HCT116 (cell line): ENCODE measurements around the gene MXD1. TPM values are rescaled to one million over a fixed set of nuclear protein-coding genes. Genes with fewer than 3 reads are reported as not detected.
"Not testable (repeated sequence)": the region's sequence is repeated elsewhere in the genome, so short reads cannot be mapped to it uniquely, and the experiment has no call there.

Source experiments
- ATAC-seq: fragments of 200-7000 bp; cut with Tn5 transposase; 2 replicates; pipeline ENCODE4 v1.9.1; 2020; ENCODE audit warnings: mild to moderate bottlenecking, moderate library complexity
- BruUV-seq: library from RNA; stranded (reverse); fragments of 400-500 nt; replicated peaks from 2 replicates; lab custom pipeline; 2021; lab: Mats Ljungman, UMichigan
- CTCF ChIA-PET: fragments of 300-600 bp; sonication (Branson Sonifier 250); formaldehyde crosslinking; loops from one replicate; lab custom pipeline; 2021; ENCODE audit warnings: antibody characterized with exemption; lab: Charles Lee
- POLR2A ChIA-PET: fragments of 300-600, 350-600 bp; sonication (Branson Sonifier 250); formaldehyde crosslinking; loops from one replicate; lab custom pipeline; 2021; ENCODE audit warnings: antibody characterized with exemption; lab: Charles Lee
- RAD21 ChIA-PET, 2 experiments: fragments of 300-600 bp; sonication (Branson Sonifier 250); formaldehyde crosslinking; loops; one replicate each; lab custom pipeline; 2023; ENCODE audit warnings: low total read pairs in 2 of 2; ENCODE audit not compliant: uncharacterized antibody in 2 of 2, unreplicated experiment in 2 of 2, low non-redundant PET in 1 of 2; lab: Charles Lee
- DNase-seq: peaks from one replicate; pipeline ENCODE4 v3.0.0-alpha.2; 2010; ENCODE audit warnings: low read depth, low spot score
- H2AFZ ChIP-seq: fragments of 200-600 bp; shearing (Covaris generic), sonication (generic); 2 replicates; pipeline ENCODE4 v1.6.1; 2017; ENCODE audit warnings: low read depth, mixed run types, mixed read lengths, antibody characterized with exemption, low read length; ENCODE audit not compliant: poor library complexity, severe bottlenecking
- H3K27ac ChIP-seq: 2 replicates; pipeline ENCODE4 v1.5.1; 2012; ENCODE audit warnings: low read depth, low read length
- H3K27me3 ChIP-seq: fragments of 200-600 bp; sonication (generic); 2 replicates; pipeline ENCODE4 v1.6.1; 2016; ENCODE audit warnings: mixed run types, low read length, mixed read lengths; ENCODE audit not compliant: insufficient read depth
- H3K36me3 ChIP-seq, 2 experiments: fragments of 200-500 bp in 1 of 2; fragments of 200-600 bp in 1 of 2; sonication (Bioruptor generic) in 1 of 2; sonication (generic) in 1 of 2; 2 replicates each; pipeline versions ENCODE4 v1.5.1 to v1.6.1; 2014 to 2016; ENCODE audit warnings: low read length in 2 of 2, inconsistent platforms in 1 of 2, mixed read lengths in 1 of 2, mixed run types in 1 of 2; ENCODE audit not compliant: insufficient read depth in 2 of 2, control insufficient read depth in 1 of 2
- H3K4me1 ChIP-seq, 2 experiments: fragments of 200-600 bp in 1 of 2; sonication (generic) in 1 of 2; 2 replicates each; pipeline versions ENCODE4 v1.5.1 to v1.6.1; 2012 to 2017; ENCODE audit warnings: low read length in 2 of 2, inconsistent platforms in 1 of 2, mild to moderate bottlenecking in 1 of 2, mixed read lengths in 1 of 2, mixed run types in 1 of 2, moderate library complexity in 1 of 2; ENCODE audit not compliant: insufficient read depth in 2 of 2, control insufficient read depth in 1 of 2
- H3K4me2 ChIP-seq: fragments of 200-600 bp; sonication (generic); 2 replicates; pipeline ENCODE4 v1.6.1; 2017; ENCODE audit warnings: mixed run types, low read length, mixed read lengths
- H3K4me3 ChIP-seq, 2 experiments: fragments of 200-600 bp in 1 of 2; sonication (generic) in 1 of 2; replicated peaks in 1 of 2; 2 replicates each; pipeline ENCODE4 v1.5.1; 2011 to 2016; ENCODE audit warnings: low read length in 2 of 2, control low read depth in 1 of 2, low read depth in 1 of 2, mild to moderate bottlenecking in 1 of 2, mixed read lengths in 1 of 2, mixed run types in 1 of 2
- H3K79me2 ChIP-seq: fragments of 200-600 bp; sonication (generic); 2 replicates; pipeline ENCODE4 v1.6.1; 2017; ENCODE audit warnings: mild to moderate bottlenecking, mixed run types, low read length, moderate library complexity, mixed read lengths; ENCODE audit not compliant: insufficient read depth
- H3K9ac ChIP-seq: fragments of 200-600 bp; sonication (generic); 2 replicates; pipeline ENCODE4 v1.6.1; 2016; ENCODE audit warnings: low read length, mixed read lengths
- H3K9me2 ChIP-seq: fragments of 200-600 bp; sonication (generic), shearing (Covaris generic); 2 replicates; pipeline ENCODE4 v1.6.1; 2017; ENCODE audit warnings: mixed run types, mild to moderate bottlenecking, moderate library complexity; ENCODE audit not compliant: insufficient read depth
- H3K9me3 ChIP-seq, 2 experiments: fragments of 200-500 bp in 1 of 2; fragments of 200-600 bp in 1 of 2; sonication (Bioruptor generic) in 1 of 2; sonication (generic) in 1 of 2; 2 replicates each; pipeline ENCODE4 v1.6.1; 2014 to 2017; ENCODE audit warnings: low read length in 2 of 2, mixed read lengths in 2 of 2, inconsistent platforms in 1 of 2, low read depth in 1 of 2, mild to moderate bottlenecking in 1 of 2, mixed run types in 1 of 2, moderate library complexity in 1 of 2; ENCODE audit not compliant: control insufficient read depth in 1 of 2, insufficient read depth in 1 of 2
- H4K20me1 ChIP-seq: fragments of 200-600 bp; sonication (generic), shearing (Covaris generic); 2 replicates; pipeline ENCODE4 v1.6.1; 2017; ENCODE audit warnings: mixed run types, mild to moderate bottlenecking, moderate library complexity; ENCODE audit not compliant: insufficient read depth
- CBX3 ChIP-seq: IDR thresholded peaks from 2 replicates; pipeline ENCODE4 v1.6.1; 2012; ENCODE audit warnings: low read depth
- CEBPB ChIP-seq: IDR thresholded peaks from 2 replicates; pipeline ENCODE4 v1.6.1; 2012; ENCODE audit warnings: low read depth
- EGR1 ChIP-seq: IDR thresholded peaks from 2 replicates; pipeline ENCODE4 v1.6.1; 2012; ENCODE audit warnings: low read depth
- ELF1 ChIP-seq: IDR thresholded peaks from 2 replicates; pipeline ENCODE4 v1.6.1; 2012; ENCODE audit warnings: low read depth, borderline replicate concordance
- FOSL1 ChIP-seq: IDR thresholded peaks from 2 replicates; pipeline ENCODE4 v1.6.1; 2012; ENCODE audit warnings: low read depth
- JUND ChIP-seq: IDR thresholded peaks from 2 replicates; pipeline ENCODE4 v1.6.1; 2012
- SIN3A ChIP-seq: IDR thresholded peaks from 2 replicates; pipeline ENCODE4 v1.6.1; 2012; ENCODE audit warnings: low read depth
- TCF7L2 ChIP-seq: IDR thresholded peaks from 2 replicates; pipeline ENCODE4 v1.7.0; 2011; ENCODE audit warnings: borderline replicate concordance, inconsistent platforms; ENCODE audit not compliant: insufficient read depth, insufficient read length; ENCODE audit errors: extremely low read depth
- YY1 ChIP-seq: IDR thresholded peaks from 2 replicates; pipeline ENCODE4 v1.6.1; 2011; ENCODE audit warnings: low read length, low read depth, moderate library complexity, mild to moderate bottlenecking; ENCODE audit not compliant: insufficient replicate concordance; ENCODE audit errors: extremely low read depth
- ZNF274 ChIP-seq: fragments of 200-500 bp; sonication (Bioruptor generic); IDR thresholded peaks from 2 replicates; pipeline ENCODE4 v1.6.1; 2014; ENCODE audit warnings: mild to moderate bottlenecking, low read depth, low read length, inconsistent platforms
- intact Hi-C: fragments of 100-400 bp; cut with micrococcal nuclease; formaldehyde crosslinking; loops from 2 replicates; pipeline ENCODE4 v1.10.0; 2022
- total RNA-seq: library from RNA; stranded (reverse); gene quantifications from one replicate; pipeline ENCODE4 v1.2.1, GENCODE V29; 2021; ENCODE audit not compliant: unreplicated experiment
- TF ChIP-seq, protein P1 (sequence below): IDR thresholded peaks from 2 replicates; pipeline ENCODE4 v1.6.1; 2012
- TF ChIP-seq, protein P2 (sequence below): IDR thresholded peaks from 2 replicates; pipeline ENCODE4 v1.6.1; 2012
- TF ChIP-seq, protein P3 (sequence below): IDR thresholded peaks from 2 replicates; pipeline ENCODE4 v1.6.1; 2011; ENCODE audit warnings: mild to moderate bottlenecking, low read length, moderate library complexity; ENCODE audit not compliant: insufficient replicate concordance; ENCODE audit errors: extremely low read depth
- TF ChIP-seq, protein P4 (sequence below): IDR thresholded peaks from 2 replicates; pipeline ENCODE4 v1.6.1; 2012; ENCODE audit warnings: low read depth

MXD1 gene
- total RNA-seq, 1 experiment from 2014 or later: 10.3 TPM

DNA sequence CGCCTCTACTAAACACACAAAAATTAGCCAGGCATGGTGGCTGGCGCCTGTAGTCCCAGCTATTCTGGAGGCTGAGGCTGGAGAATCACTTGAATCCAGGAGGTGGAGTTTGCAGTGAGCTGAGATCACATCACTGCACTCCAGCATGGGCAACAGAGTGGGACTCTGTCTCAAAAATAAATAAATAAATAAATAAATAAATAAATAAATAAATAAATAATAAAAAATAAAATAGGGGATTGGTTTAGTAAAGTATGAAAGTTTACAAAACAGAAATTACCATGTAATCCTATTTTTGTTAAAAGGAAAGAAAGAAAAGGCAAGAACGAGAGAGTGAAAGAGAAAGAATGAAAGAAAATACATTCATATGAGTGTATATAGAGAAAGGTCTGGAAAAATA is 35.8 kb downstream of the MXD1 start:
- DNase-seq, H3K9me3 ChIP-seq, ATAC-seq, H3K36me3 ChIP-seq, H3K9me2 ChIP-seq, H2AFZ ChIP-seq, H3K4me3 ChIP-seq, BruUV-seq, intact Hi-C loops, H3K27ac ChIP-seq, RAD21 ChIA-PET, POLR2A ChIA-PET, H4K20me1 ChIP-seq, H3K27me3 ChIP-seq, H3K4me2 ChIP-seq, H3K79me2 ChIP-seq, H3K9ac ChIP-seq: not testable (repeated sequence)
- CTCF ChIA-PET: interaction anchor here (0.7 kb wide), 1 partner anchor 11 kb away, joined by 4 read pairs; the partner anchor contains the start of gene ASPRV1
- peaks cover 19 to 28% of the 10 kb centered on the region in 2 experiments for H3K4me1 ChIP-seq

DNA sequence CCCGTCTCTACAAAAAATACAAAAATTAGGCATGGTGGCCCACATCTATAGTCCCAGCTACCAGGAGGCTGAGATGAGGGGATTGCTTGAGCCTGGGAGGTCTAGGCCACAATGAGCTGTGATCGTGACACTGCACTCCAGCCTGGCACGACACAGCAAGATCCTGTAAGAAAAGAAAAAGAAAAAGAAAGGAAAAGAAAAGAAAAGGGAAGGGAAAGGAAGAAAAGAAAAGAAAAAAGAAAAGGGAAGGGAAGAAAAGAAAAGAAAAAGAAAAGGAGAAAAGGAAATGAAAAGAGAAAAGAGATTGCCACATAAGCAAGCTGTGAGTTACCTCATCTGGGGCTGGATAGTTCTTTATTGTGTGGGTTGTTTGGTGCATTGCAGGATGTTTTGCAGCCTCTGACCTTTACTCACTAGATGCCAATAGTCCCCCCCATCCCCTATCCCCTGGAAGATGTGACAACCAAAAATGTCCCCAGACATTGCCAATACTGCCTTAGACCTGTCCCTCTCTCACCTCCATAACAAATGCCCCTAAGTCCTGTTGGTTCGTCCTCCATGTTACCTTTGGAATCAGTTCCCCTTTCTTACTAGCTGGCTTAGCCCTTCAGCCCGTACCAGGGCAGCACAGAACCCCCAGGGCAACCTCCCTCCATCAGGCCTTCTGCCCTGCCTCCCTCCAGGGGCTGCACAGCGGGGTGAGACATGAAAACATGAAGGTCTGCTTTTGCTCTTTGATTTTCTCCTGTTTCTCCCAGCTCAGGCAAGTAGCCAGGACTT is 37.6 kb downstream of the MXD1 start:
- H3K36me3 ChIP-seq: no peaks in the 10 kb centered on the region
- H3K27ac ChIP-seq: no peak overlapping the region
- no peak overlapping the region for H3K9ac ChIP-seq
- H3K27me3 ChIP-seq: peaks cover 6% of the 10 kb centered on the region; the same call in 1 of the 2 replicates
- ChIA-PET POLR2A (no interaction called here), RAD21 (no interaction called here), CTCF (no interaction called here)
- DNase-seq (no peak), ATAC-seq (no peak)
- H3K9me2 ChIP-seq: no peaks in the 10 kb centered on the region
- H2AFZ ChIP-seq: no peak overlapping the region
- no peaks in the 10 kb centered on the region for H3K9me3 ChIP-seq
- H4K20me1 ChIP-seq: no peaks in the 10 kb centered on the region
- BruUV-seq: no TSS peak
- intact Hi-C loops: no loop called here
- no peak overlapping the region for H3K4me2 ChIP-seq
- H3K4me3 ChIP-seq: no peak overlapping the region
- H3K4me1 ChIP-seq: peaks cover 3 to 10% of the 10 kb centered on the region in 2 experiments
- no peaks in the 10 kb centered on the region for H3K79me2 ChIP-seq
- no peak for TF ChIP-seq JUND
- no peak for TF ChIP-seq EGR1
- TF ChIP-seq ELF1: no peak
- TF ChIP-seq SIN3A: no peak
- TF ChIP-seq, protein P1, sequence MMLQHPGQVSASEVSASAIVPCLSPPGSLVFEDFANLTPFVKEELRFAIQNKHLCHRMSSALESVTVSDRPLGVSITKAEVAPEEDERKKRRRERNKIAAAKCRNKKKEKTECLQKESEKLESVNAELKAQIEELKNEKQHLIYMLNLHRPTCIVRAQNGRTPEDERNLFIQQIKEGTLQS: no peak
- TF ChIP-seq, protein P2, sequence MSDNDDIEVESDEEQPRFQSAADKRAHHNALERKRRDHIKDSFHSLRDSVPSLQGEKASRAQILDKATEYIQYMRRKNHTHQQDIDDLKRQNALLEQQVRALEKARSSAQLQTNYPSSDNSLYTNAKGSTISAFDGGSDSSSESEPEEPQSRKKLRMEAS: no peak
- TF ChIP-seq ZNF274: no peak
- no peak for TF ChIP-seq CEBPB
- TF ChIP-seq, protein P3, sequence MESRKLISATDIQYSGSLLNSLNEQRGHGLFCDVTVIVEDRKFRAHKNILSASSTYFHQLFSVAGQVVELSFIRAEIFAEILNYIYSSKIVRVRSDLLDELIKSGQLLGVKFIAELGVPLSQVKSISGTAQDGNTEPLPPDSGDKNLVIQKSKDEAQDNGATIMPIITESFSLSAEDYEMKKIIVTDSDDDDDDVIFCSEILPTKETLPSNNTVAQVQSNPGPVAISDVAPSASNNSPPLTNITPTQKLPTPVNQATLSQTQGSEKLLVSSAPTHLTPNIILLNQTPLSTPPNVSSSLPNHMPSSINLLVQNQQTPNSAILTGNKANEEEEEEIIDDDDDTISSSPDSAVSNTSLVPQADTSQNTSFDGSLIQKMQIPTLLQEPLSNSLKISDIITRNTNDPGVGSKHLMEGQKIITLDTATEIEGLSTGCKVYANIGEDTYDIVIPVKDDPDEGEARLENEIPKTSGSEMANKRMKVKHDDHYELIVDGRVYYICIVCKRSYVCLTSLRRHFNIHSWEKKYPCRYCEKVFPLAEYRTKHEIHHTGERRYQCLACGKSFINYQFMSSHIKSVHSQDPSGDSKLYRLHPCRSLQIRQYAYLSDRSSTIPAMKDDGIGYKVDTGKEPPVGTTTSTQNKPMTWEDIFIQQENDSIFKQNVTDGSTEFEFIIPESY: no peak
- TF ChIP-seq, protein P4, sequence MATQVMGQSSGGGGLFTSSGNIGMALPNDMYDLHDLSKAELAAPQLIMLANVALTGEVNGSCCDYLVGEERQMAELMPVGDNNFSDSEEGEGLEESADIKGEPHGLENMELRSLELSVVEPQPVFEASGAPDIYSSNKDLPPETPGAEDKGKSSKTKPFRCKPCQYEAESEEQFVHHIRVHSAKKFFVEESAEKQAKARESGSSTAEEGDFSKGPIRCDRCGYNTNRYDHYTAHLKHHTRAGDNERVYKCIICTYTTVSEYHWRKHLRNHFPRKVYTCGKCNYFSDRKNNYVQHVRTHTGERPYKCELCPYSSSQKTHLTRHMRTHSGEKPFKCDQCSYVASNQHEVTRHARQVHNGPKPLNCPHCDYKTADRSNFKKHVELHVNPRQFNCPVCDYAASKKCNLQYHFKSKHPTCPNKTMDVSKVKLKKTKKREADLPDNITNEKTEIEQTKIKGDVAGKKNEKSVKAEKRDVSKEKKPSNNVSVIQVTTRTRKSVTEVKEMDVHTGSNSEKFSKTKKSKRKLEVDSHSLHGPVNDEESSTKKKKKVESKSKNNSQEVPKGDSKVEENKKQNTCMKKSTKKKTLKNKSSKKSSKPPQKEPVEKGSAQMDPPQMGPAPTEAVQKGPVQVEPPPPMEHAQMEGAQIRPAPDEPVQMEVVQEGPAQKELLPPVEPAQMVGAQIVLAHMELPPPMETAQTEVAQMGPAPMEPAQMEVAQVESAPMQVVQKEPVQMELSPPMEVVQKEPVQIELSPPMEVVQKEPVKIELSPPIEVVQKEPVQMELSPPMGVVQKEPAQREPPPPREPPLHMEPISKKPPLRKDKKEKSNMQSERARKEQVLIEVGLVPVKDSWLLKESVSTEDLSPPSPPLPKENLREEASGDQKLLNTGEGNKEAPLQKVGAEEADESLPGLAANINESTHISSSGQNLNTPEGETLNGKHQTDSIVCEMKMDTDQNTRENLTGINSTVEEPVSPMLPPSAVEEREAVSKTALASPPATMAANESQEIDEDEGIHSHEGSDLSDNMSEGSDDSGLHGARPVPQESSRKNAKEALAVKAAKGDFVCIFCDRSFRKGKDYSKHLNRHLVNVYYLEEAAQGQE: no peak
- no peak for TF ChIP-seq YY1
- no peak for TF ChIP-seq FOSL1
- TF ChIP-seq TCF7L2: no peak
- TF ChIP-seq CBX3: no peak
